H1 (cell line): ENCODE measurements around the gene TFB1M. TPM values are rescaled to one million over a fixed set of nuclear protein-coding genes. Genes with fewer than 3 reads are reported as not detected.

Source experiments
- CTCF ChIA-PET: fragments of 300-600 bp; sonication (Branson Sonifier 250); formaldehyde crosslinking; loops from one replicate; lab custom pipeline; 2021; ENCODE audit not compliant: partially characterized antibody; lab: Charles Lee
- POLR2A ChIA-PET: fragments of 300-600 bp; sonication (Branson Sonifier 250); formaldehyde crosslinking; loops from one replicate; lab custom pipeline; 2021; ENCODE audit warnings: inconsistent platforms; ENCODE audit not compliant: partially characterized antibody; lab: Charles Lee
- DNase-seq, 2 experiments: peaks; one replicate each; pipeline versions ENCODE4 v3.0.0 to v3.0.0-alpha.2; 2010 to 2022; ENCODE audit warnings: low spot score in 2 of 2, low read depth in 1 of 2, mixed read lengths in 1 of 2
- FAIRE-seq: peaks from 2 replicates; lab custom pipeline; 2011; peaks lifted over from hg19 to GRCh38; lab: Jason Lieb, UNC
- H2AFZ ChIP-seq: 2 replicates; pipeline ENCODE4 v1.8.1; 2012; ENCODE audit warnings: low read length, inconsistent platforms
- H2AK5ac ChIP-seq: 2 replicates; pipeline ENCODE4 v1.6.1; 2013; ENCODE audit warnings: low read depth, low read length
- H2BK120ac ChIP-seq: replicated peaks from 2 replicates; pipeline ENCODE3; 2013; ENCODE audit warnings: low read depth, low read length, inconsistent platforms
- H2BK12ac ChIP-seq: 2 replicates; pipeline ENCODE4 v1.6.1; 2013; ENCODE audit warnings: low read depth, low read length
- H2BK15ac ChIP-seq: 2 replicates; pipeline ENCODE4 v1.6.1; 2013; ENCODE audit warnings: low read length
- H2BK20ac ChIP-seq: 2 replicates; pipeline ENCODE4 v1.6.1; 2013; ENCODE audit warnings: low read length
- H2BK5ac ChIP-seq: 2 replicates; pipeline ENCODE4 v1.6.1; 2013; ENCODE audit warnings: low read depth, low read length
- H3K14ac ChIP-seq: 2 replicates; pipeline ENCODE4 v1.6.1; 2013; ENCODE audit warnings: inconsistent platforms; ENCODE audit not compliant: insufficient read length
- H3K18ac ChIP-seq: 2 replicates; pipeline ENCODE4 v1.6.1; 2013; ENCODE audit warnings: low read length; ENCODE audit errors: extremely low read depth
- H3K23ac ChIP-seq: 2 replicates; pipeline ENCODE4 v1.6.1; 2013; ENCODE audit warnings: inconsistent platforms; ENCODE audit not compliant: insufficient read length
- H3K23me2 ChIP-seq: 2 replicates; pipeline ENCODE4 v1.6.1; 2013; ENCODE audit warnings: low read depth, low read length
- H3K27ac ChIP-seq: 2 replicates; pipeline ENCODE4 v1.6.1; 2011; ENCODE audit warnings: low read depth, low read length, inconsistent platforms
- H3K27me3 ChIP-seq, 4 experiments: replicated peaks in 1 of 4; 1 replicate in 1 of 4; 2 replicates in 3 of 4; pipeline versions ENCODE4 v1.6.1 to v1.8.1; 2011 to 2013; ENCODE audit warnings: low read length in 3 of 4, mild to moderate bottlenecking in 3 of 4, inconsistent platforms in 2 of 4, mixed read lengths in 2 of 4, moderate library complexity in 1 of 4; ENCODE audit not compliant: control insufficient read depth in 3 of 4, insufficient read depth in 3 of 4; ENCODE audit errors: extremely low read depth in 1 of 4
- H3K36me3 ChIP-seq, 4 experiments: 2 replicates each; pipeline versions ENCODE4 v1.6.1 to v1.8.1; 2011 to 2013; ENCODE audit warnings: mild to moderate bottlenecking in 4 of 4, low read length in 3 of 4, moderate library complexity in 2 of 4, control low read depth in 1 of 4, inconsistent platforms in 1 of 4; ENCODE audit not compliant: insufficient read depth in 4 of 4, control insufficient read depth in 2 of 4
- H3K4ac ChIP-seq: replicated peaks from 2 replicates; pipeline ENCODE3; 2013; ENCODE audit warnings: low read length, low read depth, mixed read lengths, inconsistent platforms; ENCODE audit not compliant: insufficient read length
- H3K4me1 ChIP-seq, 4 experiments: replicated peaks in 1 of 4; 1 replicate in 1 of 4; 2 replicates in 3 of 4; pipeline versions ENCODE4 v1.6.1 to v1.8.1; 2011 to 2013; ENCODE audit warnings: low read length in 3 of 4, inconsistent platforms in 2 of 4, mixed read lengths in 1 of 4; ENCODE audit not compliant: insufficient read depth in 4 of 4, control insufficient read depth in 3 of 4
- H3K4me2 ChIP-seq, 2 experiments: 2 replicates each; pipeline versions ENCODE4 v1.6.1 to v1.8.1; 2011 to 2013; ENCODE audit warnings: low read depth in 2 of 2, low read length in 2 of 2, control low read depth in 1 of 2, inconsistent platforms in 1 of 2, mild to moderate bottlenecking in 1 of 2; ENCODE audit not compliant: insufficient read depth in 1 of 2
- H3K4me3 ChIP-seq, 4 experiments: fragments of 200-600, 300-600 bp in 1 of 4; sonication (generic), shearing (Covaris generic), sonication (Bioruptor Twin) in 1 of 4; 2 replicates each; pipeline versions ENCODE4 v1.5.1 to v1.8.1; 2011 to 2016; ENCODE audit warnings: low read length in 4 of 4, low read depth in 3 of 4, control low read depth in 2 of 4, inconsistent platforms in 2 of 4, mild to moderate bottlenecking in 2 of 4, mixed read lengths in 1 of 4, moderate library complexity in 1 of 4; ENCODE audit not compliant: insufficient read depth in 2 of 4; ENCODE audit errors: extremely low read depth in 1 of 4
- H3K56ac ChIP-seq: replicated peaks from 2 replicates; pipeline ENCODE3; 2013; ENCODE audit warnings: low read depth, mild to moderate bottlenecking, mixed read lengths, low read length, inconsistent platforms; ENCODE audit not compliant: insufficient read length
- H3K79me1 ChIP-seq: 2 replicates; pipeline ENCODE4 v1.6.1; 2013; ENCODE audit warnings: low read depth, low read length, control low read depth
- H3K79me2 ChIP-seq, 2 experiments: 2 replicates each; pipeline versions ENCODE4 v1.6.1 to v1.8.1; 2012 to 2013; ENCODE audit warnings: low read length in 2 of 2, mild to moderate bottlenecking in 2 of 2, inconsistent platforms in 1 of 2; ENCODE audit not compliant: insufficient read depth in 2 of 2, control insufficient read depth in 1 of 2
- H3K9ac ChIP-seq, 4 experiments: replicated peaks in 1 of 4; 1 replicate in 1 of 4; 2 replicates in 3 of 4; pipeline versions ENCODE4 v1.6.1 to v1.8.1; 2011 to 2013; ENCODE audit warnings: low read depth in 3 of 4, low read length in 3 of 4, control low read depth in 2 of 4, mild to moderate bottlenecking in 2 of 4, moderate library complexity in 2 of 4, inconsistent platforms in 1 of 4; ENCODE audit errors: extremely low read depth in 1 of 4
- H3K9me3 ChIP-seq, 2 experiments: 2 replicates each; pipeline versions ENCODE4 v1.6.1 to v1.8.1; 2012 to 2013; ENCODE audit warnings: mild to moderate bottlenecking in 2 of 2, moderate library complexity in 2 of 2, control low read depth in 1 of 2, inconsistent platforms in 1 of 2, low read depth in 1 of 2, low read length in 1 of 2, mixed read lengths in 1 of 2; ENCODE audit not compliant: insufficient read depth in 2 of 2
- H4K20me1 ChIP-seq, 2 experiments: replicated peaks in 1 of 2; 2 replicates each; pipeline versions ENCODE3 to v1.8.1; 2011 to 2013; ENCODE audit warnings: inconsistent platforms in 2 of 2, low read length in 2 of 2, mild to moderate bottlenecking in 1 of 2; ENCODE audit not compliant: insufficient read depth in 2 of 2, control insufficient read depth in 1 of 2
- H4K5ac ChIP-seq: 2 replicates; pipeline ENCODE4 v1.6.1; 2013; ENCODE audit warnings: low read length, low read depth, mixed read lengths, inconsistent platforms; ENCODE audit not compliant: insufficient read length
- H4K8ac ChIP-seq: 2 replicates; pipeline ENCODE4 v1.8.0; 2013; ENCODE audit warnings: mild to moderate bottlenecking, moderate library complexity, low read length, inconsistent platforms; ENCODE audit not compliant: insufficient read depth; ENCODE audit errors: extremely low read depth
- H4K91ac ChIP-seq: replicated peaks from 2 replicates; pipeline ENCODE3; 2013; ENCODE audit warnings: low read length, mixed read lengths, inconsistent platforms; ENCODE audit not compliant: insufficient read length
- BCL11A ChIP-seq, 2 experiments: IDR thresholded peaks; one replicate each; pipeline ENCODE4 v1.6.1; 2011; ENCODE audit warnings: low read depth in 2 of 2, low read length in 2 of 2, mild to moderate bottlenecking in 2 of 2
- CBX8 ChIP-seq: fragments of 300-800, 300-1000 bp; sonication (generic); IDR thresholded peaks from 2 replicates; pipeline ENCODE4 v1.7.1; 2016; ENCODE audit warnings: low read depth, low read length, borderline replicate concordance
- CREB1 ChIP-seq: IDR thresholded peaks from 2 replicates; pipeline ENCODE4 v1.6.1; 2012; ENCODE audit warnings: inconsistent platforms
- GABPA ChIP-seq: IDR thresholded peaks from 2 replicates; pipeline ENCODE4 v1.6.1; 2011; ENCODE audit warnings: mild to moderate bottlenecking, low read length, moderate library complexity, borderline replicate concordance; ENCODE audit not compliant: insufficient read depth
- RNF2 ChIP-seq: fragments of 200-900, 300-1000 bp; sonication (generic); IDR thresholded peaks from 2 replicates; pipeline ENCODE4 v1.7.1; 2016; ENCODE audit warnings: borderline replicate concordance, low read depth, mild to moderate bottlenecking, antibody characterized with exemption, low read length; ENCODE audit not compliant: poor library complexity, severe bottlenecking; ENCODE audit errors: missing control alignments
- SIRT6 ChIP-seq: IDR thresholded peaks from one replicate; pipeline ENCODE4 v1.7.1; 2012; ENCODE audit warnings: low read length, inconsistent platforms
- WGBS, 2 experiments: shearing (Covaris generic) in 1 of 2; methylation state at CpG; one replicate each; pipeline versions ENCODE4 v1.1.6 to v1.1.7; 2013 to 2015; ENCODE audit warnings: low lambda C conversion rate in 2 of 2, mixed read lengths in 2 of 2, inconsistent platforms in 1 of 2, low coverage in 1 of 2, missing lambda C conversion rate in 1 of 2; ENCODE audit not compliant: insufficient replicate concordance in 2 of 2, insufficient coverage in 1 of 2, insufficient read length in 1 of 2; ENCODE audit errors: extremely low coverage in 1 of 2, missing lambda C conversion rate in 1 of 2; 5-methylcytosine and 5-hydroxymethylcytosine counted together
- polyA plus RNA-seq, 7 experiments: library from polyadenylated mRNA; depleted of rRNA in 3 of 7; stranded (reverse) in 5 of 7; unstranded in 2 of 7; fragments of >200 nt in 5 of 7; fragments of 200-250 nt in 2 of 7; gene quantifications; 1 replicate in 5 of 7; 2 replicates in 1 of 7; 4 replicates in 1 of 7; pipeline versions ENCODE4 v1.2.1 to v1.2.3, GENCODE V29; 2011 to 2013; ENCODE audit warnings: missing spikeins in 2 of 7, mixed read lengths in 2 of 7
- total RNA-seq: library from RNA; stranded (reverse); fragmentation: NEBNext Ultra II Directional; extraction: Animal tissue kit (Norgen Biotek cat#: 25700); gene quantifications from 2 replicates; pipeline ENCODE4 v1.2.1, GENCODE V29; 2021

TFB1M gene
- total and polyA plus RNA-seq, 2 of the 8 experiments (the other 6 are each of a cell fraction or from before 2014, with no cell fraction given), result 28.2 to 49.4 TPM

DNA sequence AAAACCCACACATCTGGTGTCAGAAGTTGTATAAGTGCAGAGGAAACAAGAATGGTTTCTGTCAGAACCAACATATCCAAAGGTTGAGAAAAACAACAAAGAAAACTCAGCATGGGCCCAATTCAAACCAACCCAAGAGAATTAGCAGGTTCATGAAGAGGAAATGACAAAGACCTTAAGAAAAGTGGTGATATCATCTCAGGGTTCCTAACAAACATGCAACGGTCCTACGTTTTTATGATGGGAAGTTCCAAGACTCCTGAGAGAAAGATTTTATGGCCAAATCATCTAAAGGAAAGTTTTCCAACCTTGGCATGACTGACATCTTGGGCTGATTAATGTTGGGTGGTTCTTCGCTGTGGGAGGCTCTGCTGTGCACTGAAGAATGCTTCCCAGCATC is 23.0 kb downstream of the TFB1M start:
- FAIRE-seq (no peak), DNase-seq (no peak)
- Histone ChIP-seq H3K36me3 (peaks cover 2 to 64% (median 26%) of the 10 kb centered on the region in 4 experiments; a peak in 7 of 8 replicates), H2AK5ac (no peak overlapping the region), H2BK120ac (no peak overlapping the region), H3K9me3 (no peaks in the 10 kb centered on the region), H2AFZ (no peak overlapping the region), H4K8ac (no peak overlapping the region), H3K79me2 (peaks cover 0 to 5% of the 10 kb centered on the region in 2 experiments; a peak in 1 of 4 replicates), H3K4me3 (no peak overlapping the region), H3K4me1 (no peaks in the 10 kb centered on the region; a peak in 1 of 7 replicates), H2BK15ac (no peak overlapping the region), H3K27me3 (no peaks in the 10 kb centered on the region), H3K4me2 (no peak overlapping the region), H3K23ac (no peak overlapping the region), H3K9ac (no peak overlapping the region), H3K79me1 (no peaks in the 10 kb centered on the region), H4K20me1 (no peaks in the 10 kb centered on the region), H3K27ac (no peak overlapping the region), H3K18ac (no peak overlapping the region), H2BK12ac (no peak overlapping the region), H4K5ac (no peak overlapping the region), H3K23me2 (no peaks in the 10 kb centered on the region; the same call in 1 of the 2 replicates), H4K91ac (no peak overlapping the region), H2BK5ac (no peak overlapping the region), H3K56ac (no peak overlapping the region), H3K14ac (no peak overlapping the region), H3K4ac (no peak overlapping the region), H2BK20ac (no peak overlapping the region)
- CTCF ChIA-PET, result interaction anchor here (1.6 kb wide), 1 partner anchor 12 kb away, joined by 4 read pairs; no protein-coding TSS in a partner anchor
- WGBS, 2 experiments, result 91% methylated on average over 3 of the region's 3 CpGs; no CpG with 5 or more reads in 1 of the 2 experiments
- POLR2A ChIA-PET, result no interaction called here
- TF ChIP-seq CBX8, result no peak
- TF ChIP-seq CREB1, result no peak
- no peak for TF ChIP-seq RNF2
- TF ChIP-seq BCL11A (IDR thresholded peaks at IDR 0.05; ENCODE audit: low read depth in 2 of 2, low read length in 2 of 2), result no peak
- TF ChIP-seq SIRT6, result no peak
- no peak for TF ChIP-seq GABPA
